Cardiac muscle cell (in vitro differentiated cells and primary cell): ENCODE results near the gene ALDH1L1. TPM values are rescaled to one million over a fixed set of nuclear protein-coding genes. Genes with fewer than 3 reads are reported as not detected.

Source experiments
- DNase-seq, 2 donors: peaks; one replicate each; pipeline versions ENCODE4 v3.0.0 to v3.0.0-alpha.2; 2010 to 2017; ENCODE audit warnings: low read depth in 1 of 2, low spot score in 1 of 2
- H3K27ac ChIP-seq: fragments of 200-600 bp; sonication (generic); 2 replicates; pipeline ENCODE4 v1.5.1; 2016
- H3K27me3 ChIP-seq: fragments of 200-600 bp; sonication (generic); 2 replicates; pipeline ENCODE4 v1.6.0; 2016; ENCODE audit warnings: control low read depth
- H3K36me3 ChIP-seq: fragments of 200-600 bp; sonication (generic); 2 replicates; pipeline ENCODE4 v1.5.1; 2016; ENCODE audit warnings: control low read depth
- H3K4me1 ChIP-seq: fragments of 200-600 bp; sonication (generic); 2 replicates; pipeline ENCODE4 v1.8.1; 2017; ENCODE audit warnings: low read depth, mild to moderate bottlenecking, mixed run types
- H3K4me3 ChIP-seq: fragments of 200-600 bp; sonication (generic); 2 replicates; pipeline ENCODE4 v1.5.1; 2016; ENCODE audit warnings: mild to moderate bottlenecking
- H3K9me3 ChIP-seq: fragments of 200-600 bp; sonication (generic); 2 replicates; pipeline ENCODE4 v1.5.1; 2017; ENCODE audit warnings: low read depth, mild to moderate bottlenecking, control low read depth
- CTCF ChIP-seq: IDR thresholded peaks from 2 replicates; pipeline ENCODE4 v1.5.1; 2012; ENCODE audit warnings: low read depth, mild to moderate bottlenecking, low read length
- polyA plus RNA-seq: library from polyadenylated mRNA; unstranded; fragments of >200 nt; fragmentation: Nextera tagmentation; extraction: Ambion mirVana; gene quantifications from 2 replicates; pipeline ENCODE4 v1.2.1, GENCODE V29; 2016
- total RNA-seq: library from RNA; depleted of rRNA; stranded (reverse); fragments of >200 nt; gene quantifications from 2 replicates; pipeline ENCODE4 v1.2.3, GENCODE V29; 2016

The ALDH1L1 gene
- total and polyA plus RNA-seq, 2 experiments from 2014 or later = 0.98 to 2.6 TPM

- DNase-seq = no peak
Observed at GRCh38 chr3:126107203-126107939, 73.0 kb downstream of the ALDH1L1 start.

DNA sequence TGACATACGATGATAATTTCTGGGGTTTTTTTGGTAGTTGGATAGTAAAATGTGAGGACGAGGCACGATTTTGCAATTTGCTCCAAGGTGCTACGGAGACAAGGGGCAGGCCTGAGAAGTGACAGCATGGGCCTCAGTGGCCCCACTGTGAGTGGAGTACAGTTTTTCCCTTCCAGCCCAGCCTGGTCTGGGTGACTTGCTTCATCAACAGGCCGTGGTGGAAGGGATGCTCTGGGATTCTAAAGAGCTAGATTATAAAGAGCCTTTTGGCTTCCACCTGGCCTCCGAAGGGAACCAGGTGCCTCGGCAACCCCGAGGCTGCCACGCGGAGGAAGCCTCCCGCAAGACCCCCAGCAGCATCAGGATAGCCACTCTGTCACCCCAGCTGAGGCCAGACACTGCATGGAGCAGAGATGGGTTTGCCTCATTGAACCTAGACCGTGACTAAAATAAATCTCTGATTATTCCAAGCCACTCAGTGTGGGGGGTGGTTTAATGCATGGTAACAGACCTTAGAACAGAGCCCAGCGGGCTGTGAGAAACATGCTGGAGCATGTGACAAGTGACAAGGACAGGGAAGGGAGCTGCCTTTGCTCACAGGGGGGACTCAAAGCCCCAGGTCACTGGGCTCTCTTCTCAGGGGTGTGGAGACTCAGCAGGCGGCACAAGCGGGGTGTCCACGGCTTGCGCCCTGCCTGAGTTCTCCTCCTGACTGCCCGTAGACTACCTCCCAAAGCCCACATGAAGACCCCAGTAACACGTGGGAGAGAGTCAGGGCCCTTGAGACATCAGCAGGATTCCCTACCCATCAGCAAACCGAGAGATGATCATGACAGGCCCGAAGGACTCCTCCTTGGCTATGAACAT, 73.8 kb downstream of the ALDH1L1 start:
- DNase-seq = no peak
- H3K36me3 ChIP-seq = no peaks in the 10 kb centered on the region
- H3K27me3 ChIP-seq = no peaks in the 10 kb centered on the region
- H3K4me1 ChIP-seq = no peaks in the 10 kb centered on the region
- TF ChIP-seq CTCF = no peak
- H3K27ac ChIP-seq = no peak overlapping the region
- no peak overlapping the region for H3K4me3 ChIP-seq
- H3K9me3 ChIP-seq = no peaks in the 10 kb centered on the region

More at GRCh38 chr3:126107203-126107939, 73.0 kb downstream of the ALDH1L1 start:
- Histone ChIP-seq H3K36me3 (no peaks in the 10 kb centered on the region), H3K4me1 (no peaks in the 10 kb centered on the region), H3K27ac (no peak overlapping the region), H3K4me3 (no peak overlapping the region), H3K27me3 (no peaks in the 10 kb centered on the region), H3K9me3 (no peaks in the 10 kb centered on the region)
- TF ChIP-seq CTCF = no peak

DNA sequence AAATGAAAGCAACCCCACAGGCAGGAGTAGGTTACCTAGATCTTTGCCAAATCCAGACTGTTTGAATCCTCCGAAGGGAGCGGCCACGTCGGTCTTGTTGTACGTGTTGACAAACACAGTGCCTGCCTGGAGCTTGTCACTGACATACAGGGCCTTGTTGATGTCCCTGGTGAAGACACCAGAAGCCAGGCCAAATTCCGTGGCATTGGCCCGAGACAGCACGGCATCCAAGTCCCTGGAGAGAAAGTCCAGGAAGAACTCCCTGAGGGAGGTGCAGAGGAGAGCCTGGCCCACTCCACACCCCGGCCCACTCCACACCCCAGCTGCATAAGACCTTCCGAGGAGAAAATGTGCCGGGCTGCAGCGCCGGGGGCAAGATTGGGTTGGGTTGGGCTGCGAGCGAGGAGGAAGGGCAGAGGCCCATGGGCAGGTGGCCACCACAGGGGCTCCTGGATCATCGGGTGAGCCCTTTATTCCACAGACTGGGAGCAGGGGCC, 74.6 kb downstream of the ALDH1L1 start:
- no peak overlapping the region for H3K27ac ChIP-seq
- no peak for TF ChIP-seq CTCF
- no peaks in the 10 kb centered on the region for H3K9me3 ChIP-seq
- H3K36me3 ChIP-seq = no peaks in the 10 kb centered on the region
- H3K27me3 ChIP-seq = no peaks in the 10 kb centered on the region
- no peak overlapping the region for H3K4me3 ChIP-seq
- H3K4me1 ChIP-seq = no peaks in the 10 kb centered on the region
- DNase-seq = no peak

DNA sequence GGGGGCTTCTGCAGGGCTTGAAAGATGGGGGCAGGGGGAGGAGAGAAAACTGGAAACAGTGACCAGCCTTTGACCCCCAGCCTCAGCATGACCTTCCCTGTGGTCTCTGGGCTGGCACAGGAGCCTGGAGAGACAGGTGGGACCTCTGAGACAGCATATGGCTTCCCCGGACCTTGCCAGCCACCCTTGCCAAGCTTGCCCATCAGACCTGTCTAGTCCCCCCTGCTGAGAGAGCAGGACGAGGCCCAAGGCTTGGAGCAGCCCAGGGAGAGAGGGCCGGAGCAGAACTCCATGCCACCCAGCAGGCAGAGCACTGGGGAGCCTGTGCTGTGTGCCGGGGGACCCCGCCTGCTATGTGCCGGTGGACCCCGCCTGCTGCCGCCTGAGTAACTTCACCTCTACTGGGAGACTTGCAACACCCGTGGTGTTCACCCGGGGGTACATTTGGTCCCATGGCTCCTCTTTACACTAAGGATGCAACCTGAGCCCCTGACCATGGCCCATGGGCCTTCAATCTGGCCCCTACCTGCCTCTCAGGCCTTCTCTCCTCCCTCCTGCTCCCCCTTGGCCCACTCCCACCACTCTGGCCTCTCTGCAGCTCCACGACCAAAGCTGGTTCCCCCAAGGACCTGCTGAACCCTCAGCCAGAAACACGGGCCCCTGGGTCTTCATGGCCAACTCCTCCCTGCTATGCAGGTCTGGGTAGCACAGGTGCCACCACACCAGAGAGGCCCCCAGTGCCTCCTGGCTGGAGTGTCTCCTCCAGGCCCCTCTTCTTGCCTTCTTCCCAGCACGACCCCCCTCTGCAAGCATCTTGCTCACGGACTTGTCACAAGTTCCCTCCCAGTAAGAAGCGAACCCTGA, 75.4 kb downstream of the ALDH1L1 start:
- no peaks in the 10 kb centered on the region for H3K36me3 ChIP-seq
- no peaks in the 10 kb centered on the region for H3K4me1 ChIP-seq
- no peaks in the 10 kb centered on the region for H3K9me3 ChIP-seq
- DNase-seq = no peak
- no peak overlapping the region for H3K27ac ChIP-seq
- H3K27me3 ChIP-seq = no peaks in the 10 kb centered on the region
- no peak overlapping the region for H3K4me3 ChIP-seq
- TF ChIP-seq CTCF = no peak

- Histone ChIP-seq H3K9me3 (no peaks in the 10 kb centered on the region), H3K27ac (no peak overlapping the region), H3K4me3 (no peak overlapping the region), H3K4me1 (no peaks in the 10 kb centered on the region), H3K27me3 (no peaks in the 10 kb centered on the region), H3K36me3 (no peaks in the 10 kb centered on the region)
- no peak for DNase-seq
- TF ChIP-seq CTCF = no peak
Observed at GRCh38 chr3:126104028-126104635, 76.3 kb downstream of the ALDH1L1 start.
